Thoracic aorta (tissue), 2 donors: ENCODE measurements around the gene TOMM40. TPM values are rescaled to one million over a fixed set of nuclear protein-coding genes. Genes with fewer than 3 reads are reported as not detected.
"Not testable (repeated sequence)": the region's sequence is repeated elsewhere in the genome, so short reads cannot be mapped to it uniquely, and the experiment has no call there.

Experiments used
- ATAC-seq: fragments of 150-250 bp; one replicate; pipeline ENCODE4 v1.8.0; 2017; ENCODE audit warnings: low read depth; ENCODE audit not compliant: insufficient number of reproducible peaks, low FRiP score
- DNase-seq: peaks from one replicate; pipeline ENCODE4 v3.0.0-alpha.2; 2020; ENCODE audit warnings: low spot score
- H3K27ac ChIP-seq, 2 donors: fragments of 200-600 bp; sonication (generic); 1 replicate in 1 of 2; 2 replicates in 1 of 2; pipeline ENCODE4 v1.5.1; 2016; ENCODE audit warnings: mild to moderate bottlenecking in 2 of 2, moderate library complexity in 2 of 2
- H3K27me3 ChIP-seq: fragments of 200-600 bp; sonication (generic); replicated peaks from 2 replicates; pipeline ENCODE4 v1.6.0; 2016; ENCODE audit warnings: mild to moderate bottlenecking; ENCODE audit not compliant: insufficient read depth
- H3K36me3 ChIP-seq: fragments of 200-600 bp; sonication (generic); one replicate; pipeline ENCODE4 v1.5.1; 2016
- H3K4me1 ChIP-seq, 2 donors: fragments of 200-600 bp; sonication (generic); 1 replicate in 1 of 2; 2 replicates in 1 of 2; pipeline versions ENCODE4 v1.5.1 to v1.6.0; 2016; ENCODE audit warnings: low read depth in 2 of 2, mild to moderate bottlenecking in 1 of 2; ENCODE audit not compliant: control insufficient read depth in 1 of 2
- H3K4me3 ChIP-seq: fragments of 200-600 bp; sonication (generic); 2 replicates; pipeline ENCODE4 v1.5.1; 2016; ENCODE audit warnings: mild to moderate bottlenecking
- H3K9me3 ChIP-seq: fragments of 200-600 bp; sonication (generic); 2 replicates; pipeline ENCODE4 v1.5.1; 2016
- total RNA-seq, 2 donors: library from RNA; depleted of rRNA; stranded (reverse); fragments of >200 nt; gene quantifications; one replicate each; pipeline versions ENCODE4 v1.1.0 to v1.2.3, GENCODE V29; 2016
- TF ChIP-seq, protein P1 (sequence below): fragments of 200-600 bp; sonication (generic); IDR thresholded peaks from one replicate; pipeline ENCODE4 v1.5.1; 2019; ENCODE audit warnings: antibody characterized with exemption

The TOMM40 gene
- total RNA-seq, 2 donors from 2014 or later: 24.9 to 48.5 TPM

DNA sequence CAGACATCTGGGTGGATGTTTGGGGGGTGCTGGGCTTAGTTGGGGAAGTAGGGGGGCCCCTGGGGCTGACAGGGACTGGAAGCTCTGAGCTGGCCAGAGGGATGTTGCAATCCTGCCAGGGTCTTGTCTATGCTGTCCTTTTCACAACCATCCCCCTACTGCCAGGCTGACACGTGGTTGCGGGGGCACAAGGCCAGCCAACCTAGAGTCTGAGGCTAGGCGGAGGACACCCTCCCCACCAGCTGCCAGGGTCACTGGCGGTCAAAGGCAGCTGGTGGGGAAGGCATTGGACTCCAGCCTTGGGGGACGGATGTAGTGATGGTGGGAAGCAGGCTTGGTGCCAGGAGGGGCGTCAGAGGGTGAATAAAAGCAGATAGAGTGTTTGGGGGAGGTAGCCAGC, 21.8 kb downstream of the TOMM40 start:
- Histone ChIP-seq H3K4me3 (no peak overlapping the region), H3K9me3 (no peaks in the 10 kb centered on the region), H3K27me3 (no peaks in the 10 kb centered on the region), H3K36me3 (no peaks in the 10 kb centered on the region), H3K4me1 (peaks cover 0 to 15% of the 10 kb centered on the region in 2 donors), H3K27ac (no peak overlapping the region)
- no peak for DNase-seq
- no peak for ATAC-seq
- TF ChIP-seq, protein P1, sequence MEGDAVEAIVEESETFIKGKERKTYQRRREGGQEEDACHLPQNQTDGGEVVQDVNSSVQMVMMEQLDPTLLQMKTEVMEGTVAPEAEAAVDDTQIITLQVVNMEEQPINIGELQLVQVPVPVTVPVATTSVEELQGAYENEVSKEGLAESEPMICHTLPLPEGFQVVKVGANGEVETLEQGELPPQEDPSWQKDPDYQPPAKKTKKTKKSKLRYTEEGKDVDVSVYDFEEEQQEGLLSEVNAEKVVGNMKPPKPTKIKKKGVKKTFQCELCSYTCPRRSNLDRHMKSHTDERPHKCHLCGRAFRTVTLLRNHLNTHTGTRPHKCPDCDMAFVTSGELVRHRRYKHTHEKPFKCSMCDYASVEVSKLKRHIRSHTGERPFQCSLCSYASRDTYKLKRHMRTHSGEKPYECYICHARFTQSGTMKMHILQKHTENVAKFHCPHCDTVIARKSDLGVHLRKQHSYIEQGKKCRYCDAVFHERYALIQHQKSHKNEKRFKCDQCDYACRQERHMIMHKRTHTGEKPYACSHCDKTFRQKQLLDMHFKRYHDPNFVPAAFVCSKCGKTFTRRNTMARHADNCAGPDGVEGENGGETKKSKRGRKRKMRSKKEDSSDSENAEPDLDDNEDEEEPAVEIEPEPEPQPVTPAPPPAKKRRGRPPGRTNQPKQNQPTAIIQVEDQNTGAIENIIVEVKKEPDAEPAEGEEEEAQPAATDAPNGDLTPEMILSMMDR: no peak

DNA sequence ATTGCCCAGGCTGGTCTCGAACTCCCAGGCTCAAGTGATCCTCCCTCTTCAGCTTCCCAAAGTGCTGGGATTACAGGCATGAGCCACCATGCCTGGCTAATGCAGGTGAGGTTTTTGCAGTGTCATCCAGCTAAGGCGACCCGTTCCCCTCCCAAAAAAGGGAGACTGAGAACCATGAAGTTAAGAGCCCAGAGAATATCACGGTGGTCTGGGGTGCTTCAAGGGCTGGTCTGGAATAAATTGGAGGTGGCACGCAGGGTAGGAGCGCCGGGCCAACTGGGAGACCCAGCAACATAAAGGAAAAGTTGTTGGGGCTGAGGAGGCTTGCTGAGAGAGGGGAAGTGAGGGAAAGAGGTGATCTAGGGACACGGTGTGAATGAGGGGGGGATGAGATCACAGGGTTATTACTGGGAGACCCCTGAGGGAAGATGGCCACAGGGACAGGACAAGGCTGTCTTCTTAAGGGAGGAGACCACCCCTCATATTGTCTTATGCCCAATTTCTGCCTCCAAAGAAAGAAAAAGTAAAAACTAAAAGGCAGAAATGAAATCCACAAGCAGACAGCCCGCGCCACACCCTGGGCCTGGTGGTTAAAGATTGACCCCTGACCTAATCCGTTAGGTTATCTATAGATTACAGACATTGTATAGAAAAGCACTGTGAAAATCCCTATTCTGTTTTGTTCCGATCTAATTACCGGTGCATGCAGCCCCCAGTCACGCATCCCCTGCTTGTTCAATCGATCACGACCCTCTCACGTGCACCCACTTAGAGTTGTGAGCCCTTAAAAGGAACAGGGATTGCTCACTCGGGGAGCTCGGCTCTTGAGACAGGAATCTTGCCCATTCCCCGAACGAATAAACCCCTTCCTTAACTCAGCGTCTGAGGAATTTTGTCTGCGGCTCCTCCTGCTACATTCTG, 22.7 kb downstream of the TOMM40 start:
- not testable (repeated sequence) for H3K36me3 ChIP-seq, DNase-seq, H3K9me3 ChIP-seq, H3K27me3 ChIP-seq, ATAC-seq, H3K27ac ChIP-seq
- H3K4me1 ChIP-seq: peaks cover 0 to 15% of the 10 kb centered on the region in 2 donors
- H3K4me3 ChIP-seq: peak overlapping the region; percentile 72

DNA sequence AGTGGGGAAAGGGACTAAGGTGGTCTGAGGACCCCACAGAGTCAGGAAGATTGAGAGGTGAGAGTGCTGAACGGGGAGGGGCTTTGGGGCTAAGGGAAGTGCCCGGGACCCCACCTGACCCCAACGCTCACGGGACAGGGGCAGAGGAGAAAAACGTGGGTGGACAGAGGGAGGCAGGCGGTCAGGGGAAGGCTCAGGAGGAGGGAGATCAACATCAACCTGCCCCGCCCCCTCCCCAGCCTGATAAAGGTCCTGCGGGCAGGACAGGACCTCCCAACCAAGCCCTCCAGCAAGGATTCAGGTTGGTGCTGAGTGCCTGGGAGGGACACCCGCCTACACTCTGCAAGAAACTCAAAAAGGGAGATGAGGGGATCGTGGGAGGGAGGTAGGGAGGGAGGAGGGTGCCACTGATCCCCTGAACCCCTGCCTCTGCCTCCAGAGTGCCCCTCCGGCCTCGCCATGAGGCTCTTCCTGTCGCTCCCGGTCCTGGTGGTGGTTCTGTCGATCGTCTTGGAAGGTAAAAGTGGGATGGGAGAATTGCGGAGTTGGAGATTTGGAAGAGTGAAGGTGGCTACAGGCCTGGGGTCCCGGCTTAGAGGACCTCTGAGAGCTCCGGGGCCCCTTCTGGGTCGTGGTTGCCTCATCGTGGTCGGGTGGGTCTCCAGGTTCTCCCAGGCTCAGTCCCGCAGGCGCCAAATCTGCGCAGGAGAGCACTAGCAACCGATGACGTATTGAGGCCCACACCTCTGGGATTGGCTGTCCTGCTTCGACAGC, 23.6 kb downstream of the TOMM40 start, which contains the start of gene APOC1:
Gene APOC1, plus strand, starts transcription at position 176 of the 774 bp plus-strand sequence. Its CDS starts 284 bp downstream, at position 460.
- H3K9me3 ChIP-seq, H3K36me3 ChIP-seq, H3K27ac ChIP-seq, H3K27me3 ChIP-seq: not testable (repeated sequence)
- ATAC-seq (peak; percentile 89), DNase-seq (peak; percentile 58)
- Histone ChIP-seq H3K4me3 (peak within 1 kb of the TSS; percentile 72), H3K4me1 (peaks cover 0 to 15% of the 10 kb centered on the region in 2 donors)

- H3K27me3 ChIP-seq: no peaks in the 10 kb centered on the region
- peaks cover 0 to 6% of the 10 kb centered on the region in 2 donors for H3K4me1 ChIP-seq
- H3K4me3 ChIP-seq: no peak overlapping the region
- no peaks in the 10 kb centered on the region for H3K9me3 ChIP-seq
- DNase-seq (no peak), ATAC-seq (no peak)
- no peaks in the 10 kb centered on the region for H3K36me3 ChIP-seq
- no peak overlapping the region for H3K27ac ChIP-seq
- TF ChIP-seq, protein P1: no peak
Observed at GRCh38 chr19:44924243-44924725, 33.2 kb downstream of the TOMM40 start.

DNA sequence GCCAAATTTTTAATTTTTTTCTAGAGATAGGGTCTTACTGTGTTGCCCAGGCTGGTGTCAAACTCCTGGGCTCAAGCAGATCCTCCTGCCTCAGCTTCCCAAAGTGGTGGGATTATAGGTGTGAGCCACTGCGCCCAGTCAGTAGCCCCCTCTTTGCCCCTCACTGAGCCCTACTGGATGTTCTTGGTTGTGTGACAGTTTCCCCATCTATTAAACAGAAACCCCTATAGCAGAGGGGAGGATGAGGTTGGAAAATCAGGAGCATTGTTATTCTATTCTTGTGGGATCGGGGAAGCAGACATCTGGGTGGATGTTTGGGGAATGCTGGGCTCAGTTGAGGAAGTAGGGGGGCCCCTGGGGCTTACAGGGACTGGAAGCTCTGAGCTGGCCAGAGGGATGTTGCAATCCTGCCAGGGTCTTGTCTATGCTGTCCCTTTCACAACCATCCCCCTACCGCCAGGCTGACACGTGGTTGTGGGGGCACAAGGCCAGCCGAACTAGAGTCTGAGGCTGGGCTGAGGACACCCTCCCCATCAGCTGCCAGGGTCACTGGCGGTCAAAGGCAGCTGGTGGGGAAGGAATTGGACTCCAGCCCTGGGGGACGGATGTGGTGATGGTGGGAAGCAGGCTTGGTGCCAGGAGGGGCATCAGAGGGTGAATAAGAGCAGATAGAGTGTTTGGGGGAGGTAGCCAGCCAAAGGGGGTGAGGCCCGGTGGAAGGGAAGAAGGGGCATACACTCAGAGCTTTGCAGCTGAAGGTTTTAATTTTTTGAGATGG, 34.2 kb downstream of the TOMM40 start:
- no peak overlapping the region for H3K4me3 ChIP-seq
- no peak overlapping the region for H3K27ac ChIP-seq
- H3K9me3 ChIP-seq: no peaks in the 10 kb centered on the region
- no peaks in the 10 kb centered on the region for H3K36me3 ChIP-seq
- TF ChIP-seq, protein P1: no peak
- DNase-seq (no peak), ATAC-seq (no peak)
- H3K27me3 ChIP-seq: no peaks in the 10 kb centered on the region
- H3K4me1 ChIP-seq: peaks cover 0 to 6% of the 10 kb centered on the region in 2 donors

DNA sequence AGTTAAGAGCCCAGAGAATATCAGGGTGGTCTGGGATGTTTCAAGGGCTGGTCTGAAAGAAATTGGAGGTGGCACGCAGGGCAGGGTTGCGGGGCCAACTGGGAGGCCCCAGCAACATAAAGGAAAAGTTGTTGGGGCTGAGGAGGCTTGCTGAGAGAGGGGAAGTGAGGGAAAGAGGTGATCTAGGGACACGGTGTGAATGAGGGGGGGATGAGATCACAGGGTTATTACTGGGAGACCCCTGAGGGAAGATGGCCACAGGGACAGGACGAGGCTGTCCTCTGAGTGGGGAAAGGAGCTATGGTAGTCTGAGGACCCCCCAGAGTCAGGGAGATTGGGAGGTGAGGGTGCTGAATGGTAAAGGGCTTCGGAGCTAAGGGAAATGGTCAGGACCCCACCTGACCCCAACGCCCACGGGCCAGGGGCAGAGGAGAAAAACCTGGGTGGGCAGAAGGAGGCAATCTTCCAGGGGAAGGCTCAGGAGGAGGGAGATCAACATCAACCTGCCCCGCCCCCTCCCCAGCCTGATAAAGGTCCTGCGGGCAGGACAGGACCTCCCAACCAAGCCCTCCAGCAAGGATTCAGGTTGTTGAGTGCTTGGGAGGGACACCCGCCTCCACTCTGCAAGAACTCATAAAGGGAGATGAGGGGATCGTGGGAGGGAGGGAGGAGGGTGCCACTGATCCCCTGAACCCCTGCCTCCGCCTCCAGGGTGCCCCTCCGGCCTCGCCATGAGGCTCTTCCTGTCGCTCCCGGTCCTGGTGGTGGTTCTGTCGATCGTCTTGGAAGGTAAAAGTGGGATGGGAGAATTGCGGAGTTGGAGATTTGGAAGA, 35.4 kb downstream of the TOMM40 start:
- not testable (repeated sequence) for H3K27ac ChIP-seq, H3K36me3 ChIP-seq, H3K4me1 ChIP-seq, H3K27me3 ChIP-seq, H3K9me3 ChIP-seq, DNase-seq
- peak overlapping the region; percentile 64 for H3K4me3 ChIP-seq
- ATAC-seq: peak; percentile 13
